Nephron (organoid): Measurements from ENCODE around the gene PRRG2.
A peak's percentile ranks its signal among the peaks of the same experiment; 100 is the strongest.

Experiments used
- H3K27ac Mint-ChIP-seq, 3 experiments: 2 replicates each; pipeline ENCODE4 v1.8.0; 2020; ENCODE audit warnings: mixed read lengths in 3 of 3, mild to moderate bottlenecking in 2 of 3, moderate library complexity in 1 of 3
- H3K27me3 Mint-ChIP-seq: 2 replicates; pipeline ENCODE4 v1.8.0; 2021; ENCODE audit warnings: low read depth, mild to moderate bottlenecking, moderate library complexity, mixed read lengths
- H3K36me3 Mint-ChIP-seq: 2 replicates; pipeline ENCODE4 v1.8.0; 2020; ENCODE audit warnings: low read depth, mixed read lengths
- H3K4me1 Mint-ChIP-seq: 2 replicates; pipeline ENCODE4 v1.8.0; 2020; ENCODE audit warnings: mixed read lengths
- H3K4me3 Mint-ChIP-seq, 3 experiments: 2 replicates each; pipeline ENCODE4 v1.8.0; 2020; ENCODE audit warnings: mild to moderate bottlenecking in 3 of 3, mixed read lengths in 3 of 3, moderate library complexity in 2 of 3
- H3K9me3 Mint-ChIP-seq: 2 replicates; pipeline ENCODE4 v1.8.0; 2020; ENCODE audit warnings: mixed read lengths
- CTCF ChIP-seq, 3 experiments: fragments of 200-600 bp; sonication (generic); IDR thresholded peaks; one replicate each; pipeline ENCODE4 v1.5.0; 2021; ENCODE audit warnings: antibody characterized with exemption in 3 of 3; ENCODE audit not compliant: unreplicated experiment in 3 of 3

PRRG2 gene

GRCh38 chr19:49594157-49594992 lies 13.3 kb downstream of the PRRG2 start:
- TF ChIP-seq CTCF (IDR thresholded peaks at IDR 0.05; ENCODE audit: unreplicated experiment in 3 of 3): no peak
- peak overlapping the region in 2 of 3 experiments; percentile 47 to 85 for H3K27ac Mint-ChIP-seq
- peaks cover 21% of the 10 kb centered on the region for H3K36me3 Mint-ChIP-seq
- no peaks in the 10 kb centered on the region for H3K27me3 Mint-ChIP-seq
- peaks cover 20% of the 10 kb centered on the region for H3K4me1 Mint-ChIP-seq
- H3K4me3 Mint-ChIP-seq: peak overlapping the region; percentile 85 to 88 (median 88)
- H3K9me3 Mint-ChIP-seq: no peaks in the 10 kb centered on the region

GRCh38 chr19:49594993-49595818 lies 14.1 kb downstream of the PRRG2 start:
- peaks cover 20% of the 10 kb centered on the region for H3K4me1 Mint-ChIP-seq
- H3K36me3 Mint-ChIP-seq: peaks cover 26% of the 10 kb centered on the region
- TF ChIP-seq CTCF (IDR thresholded peaks at IDR 0.05; ENCODE audit: unreplicated experiment in 3 of 3): no peak
- no peaks in the 10 kb centered on the region for H3K9me3 Mint-ChIP-seq
- H3K27ac Mint-ChIP-seq: no peak overlapping the region
- H3K4me3 Mint-ChIP-seq: no peak overlapping the region
- no peaks in the 10 kb centered on the region for H3K27me3 Mint-ChIP-seq

- no peak for TF ChIP-seq CTCF (IDR thresholded peaks at IDR 0.05; ENCODE audit: unreplicated experiment in 3 of 3)
- H3K9me3 Mint-ChIP-seq: no peaks in the 10 kb centered on the region
- no peak overlapping the region for H3K27ac Mint-ChIP-seq
- no peaks in the 10 kb centered on the region for H3K27me3 Mint-ChIP-seq
- peaks cover 30% of the 10 kb centered on the region for H3K36me3 Mint-ChIP-seq
- no peak overlapping the region for H3K4me3 Mint-ChIP-seq
- peaks cover 20% of the 10 kb centered on the region for H3K4me1 Mint-ChIP-seq
Measured at GRCh38 chr19:49595819-49596404, 14.8 kb downstream of the PRRG2 start.

- no peak overlapping the region for H3K4me3 Mint-ChIP-seq
- no peak overlapping the region for H3K27ac Mint-ChIP-seq
- H3K4me1 Mint-ChIP-seq: peaks cover 20% of the 10 kb centered on the region
- H3K9me3 Mint-ChIP-seq: no peaks in the 10 kb centered on the region
- H3K27me3 Mint-ChIP-seq: no peaks in the 10 kb centered on the region
- H3K36me3 Mint-ChIP-seq: peaks cover 34% of the 10 kb centered on the region
- TF ChIP-seq CTCF (IDR thresholded peaks at IDR 0.05; ENCODE audit: unreplicated experiment in 3 of 3): no peak
Measured at GRCh38 chr19:49596407-49596806, 15.3 kb downstream of the PRRG2 start.

- Mint-ChIP-seq H3K27ac (no peak overlapping the region), H3K9me3 (no peaks in the 10 kb centered on the region), H3K4me1 (peaks cover 20% of the 10 kb centered on the region), H3K36me3 (peaks cover 39% of the 10 kb centered on the region), H3K4me3 (no peak overlapping the region), H3K27me3 (no peaks in the 10 kb centered on the region)
- no peak for TF ChIP-seq CTCF (IDR thresholded peaks at IDR 0.05; ENCODE audit: unreplicated experiment in 3 of 3)
Measured at GRCh38 chr19:49596954-49597702, 16.0 kb downstream of the PRRG2 start.
